Endothelial cell of umbilical vein (primary cell): ENCODE measurements around the gene RPS29. TPM values are rescaled to one million over a fixed set of nuclear protein-coding genes. Genes with fewer than 3 reads are reported as not detected.
"Not testable (repeated sequence)": the region's sequence is repeated elsewhere in the genome, so short reads cannot be mapped to it uniquely, and the experiment has no call there.

Experiments used
- BruUV-seq: library from RNA; stranded (reverse); fragments of 400-500 nt; replicated peaks from 2 replicates; lab custom pipeline; 2021; lab: Mats Ljungman, UMichigan
- CTCF ChIA-PET: fragments of 300-600, 350-600 bp; sonication (Branson Sonifier 250); formaldehyde crosslinking; loops from one replicate; lab custom pipeline; 2021; ENCODE audit warnings: antibody characterized with exemption, inconsistent platforms; lab: Charles Lee
- POLR2A ChIA-PET: fragments of 300-600, 350-600 bp; sonication (Branson Sonifier 250); formaldehyde crosslinking; loops from one replicate; lab custom pipeline; 2021; ENCODE audit warnings: antibody characterized with exemption, inconsistent platforms; lab: Charles Lee
- DNase-seq: peaks from one replicate; pipeline ENCODE4 v3.0.0-alpha.2; 2011; ENCODE audit warnings: low read depth, low spot score
- FAIRE-seq: peaks from 2 replicates; lab custom pipeline; 2011; peaks lifted over from hg19 to GRCh38; lab: Jason Lieb, UNC
- H2AFZ ChIP-seq: 2 replicates; pipeline ENCODE4 v1.6.0; 2012; ENCODE audit warnings: low read depth, low read length, control low read depth, inconsistent platforms
- H3K27ac ChIP-seq: 2 replicates; pipeline ENCODE4 v1.5.1; 2011; ENCODE audit warnings: low read depth, mild to moderate bottlenecking, control low read depth, low read length, moderate library complexity; ENCODE audit not compliant: insufficient read depth
- H3K27me3 ChIP-seq, 2 experiments: 2 replicates each; pipeline versions ENCODE4 v1.6.0 to v1.6.1; 2011; ENCODE audit warnings: low read length in 2 of 2, mixed read lengths in 1 of 2; ENCODE audit not compliant: control insufficient read depth in 2 of 2, insufficient read depth in 2 of 2
- H3K36me3 ChIP-seq, 2 experiments: 2 replicates in 1 of 2; 3 replicates in 1 of 2; pipeline ENCODE4 v1.5.1; 2011; ENCODE audit warnings: low read length in 2 of 2, mild to moderate bottlenecking in 1 of 2, moderate library complexity in 1 of 2; ENCODE audit not compliant: control insufficient read depth in 2 of 2, insufficient read depth in 2 of 2; ENCODE audit errors: extremely low read depth in 1 of 2
- H3K4me1 ChIP-seq: 3 replicates; pipeline ENCODE4 v1.5.1; 2011; ENCODE audit warnings: mild to moderate bottlenecking, low read length; ENCODE audit not compliant: control insufficient read depth, insufficient read depth; ENCODE audit errors: extremely low read depth
- H3K4me2 ChIP-seq: 2 replicates; pipeline ENCODE4 v1.6.1; 2011; ENCODE audit warnings: low read length, control low read depth, mixed read lengths; ENCODE audit not compliant: insufficient read depth
- H3K4me3 ChIP-seq, 3 experiments: fragments of 200-600 bp in 1 of 3; sonication (generic), shearing (Covaris generic) in 1 of 3; replicated peaks in 1 of 3; 2 replicates each; pipeline ENCODE4 v1.5.1; 2011 to 2016; ENCODE audit warnings: control low read depth in 3 of 3, low read length in 3 of 3, mild to moderate bottlenecking in 2 of 3, inconsistent platforms in 1 of 3, low read depth in 1 of 3, moderate library complexity in 1 of 3; ENCODE audit not compliant: insufficient read depth in 1 of 3
- H3K79me2 ChIP-seq: 2 replicates; pipeline ENCODE4 v1.6.0; 2012; ENCODE audit warnings: low read length, inconsistent platforms; ENCODE audit not compliant: control insufficient read depth, insufficient read depth
- H3K9ac ChIP-seq: replicated peaks from 2 replicates; pipeline ENCODE3; 2011; ENCODE audit warnings: low read length, control low read depth; ENCODE audit not compliant: insufficient read depth; ENCODE audit errors: extremely low read depth
- H3K9me1 ChIP-seq: replicated peaks from 3 replicates; pipeline ENCODE4 v1.6.0; 2011; ENCODE audit warnings: mild to moderate bottlenecking, low read length; ENCODE audit not compliant: control insufficient read depth, insufficient read depth; ENCODE audit errors: extremely low read depth
- H3K9me3 ChIP-seq: replicated peaks from 2 replicates; pipeline ENCODE4 v1.5.1; 2012; ENCODE audit warnings: low read length, inconsistent platforms; ENCODE audit not compliant: control insufficient read depth, insufficient read depth
- H4K20me1 ChIP-seq: replicated peaks from 2 replicates; pipeline ENCODE3; 2011; ENCODE audit warnings: mild to moderate bottlenecking, low read length; ENCODE audit not compliant: control insufficient read depth, insufficient read depth; ENCODE audit errors: extremely low read depth
- EZH2 ChIP-seq: IDR thresholded peaks from 2 replicates; pipeline ENCODE4 v1.6.1; 2012; ENCODE audit warnings: borderline replicate concordance, low read depth, mild to moderate bottlenecking, moderate library complexity, low read length, inconsistent platforms; ENCODE audit not compliant: severe bottlenecking
- FOS ChIP-seq: IDR thresholded peaks from 2 replicates; pipeline ENCODE4 v1.6.1; 2011; ENCODE audit warnings: mild to moderate bottlenecking, low read length, moderate library complexity, borderline replicate concordance; ENCODE audit not compliant: insufficient read depth
- GATA2 ChIP-seq: IDR thresholded peaks from 2 replicates; pipeline ENCODE4 v1.7.0; 2011; ENCODE audit warnings: low read depth, mild to moderate bottlenecking, moderate library complexity, mixed read lengths, low read length; ENCODE audit not compliant: insufficient read length, insufficient read depth
- JUN ChIP-seq: IDR thresholded peaks from 2 replicates; pipeline ENCODE4 v1.6.1; 2011; ENCODE audit warnings: borderline replicate concordance, low read depth; ENCODE audit not compliant: insufficient read length, insufficient read depth
- MAX ChIP-seq: IDR thresholded peaks from 2 replicates; pipeline ENCODE4 v1.6.1; 2011; ENCODE audit not compliant: insufficient read depth, insufficient read length
- MYC ChIP-seq: IDR thresholded peaks from one replicate; pipeline ENCODE4 v1.6.1; 2011; ENCODE audit warnings: mild to moderate bottlenecking, low read depth, low read length
- POLR2A ChIP-seq: IDR thresholded peaks from 2 replicates; pipeline ENCODE4 v1.6.1; 2012; ENCODE audit warnings: low read depth, mild to moderate bottlenecking, control low read depth, low read length
- POLR2AphosphoS5 ChIP-seq: IDR thresholded peaks from 2 replicates; pipeline ENCODE4 v1.6.1; 2012; ENCODE audit warnings: low read depth, mild to moderate bottlenecking, control low read depth, low read length, moderate library complexity; ENCODE audit not compliant: insufficient read depth
- dilution Hi-C: fragments of 300-500 bp; cut with MboI; formaldehyde crosslinking; loops from one replicate; pipeline ENCODE4 v1.15.0; 2019; ENCODE audit warnings: low sequenced_read_pairs; ENCODE audit not compliant: extremely low pct_ligation_motif_present
- intact Hi-C: fragments of 100-400 bp; cut with micrococcal nuclease; formaldehyde crosslinking; loops from one replicate; pipeline ENCODE4 v1.10.0; 2022
- polyA plus RNA-seq, 4 experiments: library from polyadenylated mRNA; depleted of rRNA in 3 of 4; stranded (reverse) in 3 of 4; unstranded in 1 of 4; fragments of >200 nt; gene quantifications; 2 replicates each; pipeline versions ENCODE4 v1.2.1 to v1.2.3, GENCODE V29; 2011 to 2012; ENCODE audit warnings: missing spikeins in 1 of 4
- total RNA-seq: library from RNA; stranded (reverse); gene quantifications from 2 replicates; pipeline ENCODE4 v1.2.3, GENCODE V29; 2021
- TF ChIP-seq, protein P1 (sequence below), 2 donors: IDR thresholded peaks; 1 replicate in 1 of 2; 2 replicates in 1 of 2; pipeline ENCODE4 v1.5.1; 2011; ENCODE audit warnings: low read length in 2 of 2, mild to moderate bottlenecking in 2 of 2, moderate library complexity in 2 of 2, control low read depth in 1 of 2, inconsistent platforms in 1 of 2, low read depth in 1 of 2; ENCODE audit not compliant: insufficient read depth in 1 of 2; ENCODE audit errors: extremely low read depth in 1 of 2

Gene RPS29
- total and polyA plus RNA-seq, 2 donors (not counting 3 experiments of a cell fraction or from before 2014, with no cell fraction given), result 1,408 to 14,040 TPM

GRCh38 chr14:49619730-49620129 is 33.5 kb upstream of the RPS29 start:
- dilution Hi-C loops, result no loop called here
- Histone ChIP-seq H3K9me1 (no peaks in the 10 kb centered on the region), H3K27me3 (no peaks in the 10 kb centered on the region), H2AFZ (no peak overlapping the region), H3K9me3 (no peaks in the 10 kb centered on the region), H3K27ac (peak overlapping the region; percentile 85), H3K36me3 (peaks cover 0 to 3% of the 10 kb centered on the region in 2 experiments), H4K20me1 (no peaks in the 10 kb centered on the region), H3K4me3 (peak overlapping the region; percentile 59 to 95 (median 83)), H3K4me1 (peaks cover 35% of the 10 kb centered on the region), H3K9ac (peak overlapping the region; percentile 86), H3K79me2 (peaks cover 72% of the 10 kb centered on the region), H3K4me2 (peak overlapping the region; percentile 88)
- TF ChIP-seq POLR2A (no peak), POLR2AphosphoS5 (no peak), MYC (no peak), JUN (no peak), EZH2 (no peak), MAX (no peak), GATA2 (no peak), FOS (no peak)
- TF ChIP-seq, protein P1, sequence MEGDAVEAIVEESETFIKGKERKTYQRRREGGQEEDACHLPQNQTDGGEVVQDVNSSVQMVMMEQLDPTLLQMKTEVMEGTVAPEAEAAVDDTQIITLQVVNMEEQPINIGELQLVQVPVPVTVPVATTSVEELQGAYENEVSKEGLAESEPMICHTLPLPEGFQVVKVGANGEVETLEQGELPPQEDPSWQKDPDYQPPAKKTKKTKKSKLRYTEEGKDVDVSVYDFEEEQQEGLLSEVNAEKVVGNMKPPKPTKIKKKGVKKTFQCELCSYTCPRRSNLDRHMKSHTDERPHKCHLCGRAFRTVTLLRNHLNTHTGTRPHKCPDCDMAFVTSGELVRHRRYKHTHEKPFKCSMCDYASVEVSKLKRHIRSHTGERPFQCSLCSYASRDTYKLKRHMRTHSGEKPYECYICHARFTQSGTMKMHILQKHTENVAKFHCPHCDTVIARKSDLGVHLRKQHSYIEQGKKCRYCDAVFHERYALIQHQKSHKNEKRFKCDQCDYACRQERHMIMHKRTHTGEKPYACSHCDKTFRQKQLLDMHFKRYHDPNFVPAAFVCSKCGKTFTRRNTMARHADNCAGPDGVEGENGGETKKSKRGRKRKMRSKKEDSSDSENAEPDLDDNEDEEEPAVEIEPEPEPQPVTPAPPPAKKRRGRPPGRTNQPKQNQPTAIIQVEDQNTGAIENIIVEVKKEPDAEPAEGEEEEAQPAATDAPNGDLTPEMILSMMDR (IDR thresholded peaks at IDR 0.05; ENCODE audit: extremely low read depth in 1 of 2, insufficient read depth in 1 of 2, low read depth in 1 of 2, low read length in 2 of 2), result no peak
- CTCF ChIA-PET, result interaction anchor here (0.6 to 6.4 kb wide), 12 partner anchors 11 to 1650 kb away, joined by 3 to 80 read pairs (median 5); partner anchors contain the start of genes DNAAF2, KLHDC2, LRR1 and NEMF
- no peak for DNase-seq
- TSS peak; percentile 44 for BruUV-seq
- peak; percentile 52 for FAIRE-seq
- intact Hi-C loops, result loop anchor here (1.0 to 10.0 kb wide), 4 partner anchors 15 to 615 kb away; partner anchors contain the start of genes RPS29 and SOS2
- POLR2A ChIA-PET, result interaction anchor here (0.7 to 2.5 kb wide), 8 partner anchors 10 to 150 kb away, joined by 3 to 15 read pairs (median 8); partner anchors contain the start of genes LRR1 and RPS29

DNA sequence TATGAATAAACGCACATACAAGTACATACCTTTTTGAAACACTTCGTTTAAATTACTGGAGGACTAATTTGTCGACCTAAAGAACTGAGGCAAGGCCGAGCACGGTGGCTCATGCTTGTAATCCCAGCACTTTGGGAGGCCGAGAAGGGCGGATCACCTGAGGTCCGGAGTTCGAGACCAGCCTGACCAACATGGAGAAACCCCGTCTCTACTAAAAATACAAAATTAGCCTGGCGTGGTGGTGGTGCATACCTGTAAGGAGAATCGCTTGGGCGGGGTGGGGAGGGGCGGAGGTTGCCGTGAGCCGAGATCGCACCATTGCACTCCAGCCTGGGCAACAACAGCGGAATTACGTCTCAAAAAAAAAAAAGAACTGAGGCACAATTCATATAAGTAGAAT is 33.1 kb upstream of the RPS29 start:
- FAIRE-seq, H3K9me3 ChIP-seq, dilution Hi-C loops, DNase-seq, H4K20me1 ChIP-seq, BruUV-seq, H3K36me3 ChIP-seq, H3K9me1 ChIP-seq, H3K27me3 ChIP-seq, intact Hi-C loops, H2AFZ ChIP-seq: not testable (repeated sequence)
- Histone ChIP-seq H3K4me3 (peak overlapping the region; percentile 59 to 95 (median 83)), H3K4me1 (peaks cover 31% of the 10 kb centered on the region), H3K27ac (peak overlapping the region; percentile 85), H3K79me2 (peaks cover 70% of the 10 kb centered on the region), H3K9ac (peak overlapping the region; percentile 86), H3K4me2 (peak overlapping the region; percentile 88)
- ChIA-PET POLR2A (interaction anchor here (1.2 to 2.3 kb wide), 3 partner anchors 13 to 69 kb away, joined by 3 to 12 read pairs (median 4); no protein-coding TSS in a partner anchor), CTCF (interaction anchor here (2.5 to 6.4 kb wide), 2 partner anchors 14 to 158 kb away, joined by 11 to 80 read pairs; partner anchors contain the start of gene DNAAF2)
